Tibial nerve (tissue), 4 donors: ENCODE results near the gene CUTC. TPM values are rescaled to one million over a fixed set of nuclear protein-coding genes. Genes with fewer than 3 reads are reported as not detected.
A peak's percentile ranks its signal among the peaks of the same experiment; 100 is the strongest.

ENCODE experiments used
- DNase-seq, 2 donors: peaks; one replicate each; pipeline ENCODE4 v3.0.0-alpha.2; 2019; ENCODE audit warnings: low spot score in 2 of 2
- H3K27ac ChIP-seq, 4 donors: fragments of 200-600 bp; sonication (generic) in 3 of 4; one replicate each; pipeline ENCODE4 v1.5.1; 2017 to 2019; ENCODE audit warnings: mild to moderate bottlenecking in 1 of 4
- H3K27me3 ChIP-seq, 2 donors: fragments of 200-600 bp; sonication (generic) in 1 of 2; one replicate each; pipeline versions ENCODE4 v1.5.1 to v1.6.0; 2017 to 2019
- H3K36me3 ChIP-seq, 3 donors: fragments of 200-600 bp; sonication (generic); one replicate each; pipeline ENCODE4 v1.5.1; 2018 to 2019
- H3K4me1 ChIP-seq, 4 donors: fragments of 200-600 bp; sonication (generic) in 3 of 4; one replicate each; pipeline ENCODE4 v1.5.1; 2017 to 2019
- H3K4me3 ChIP-seq, 4 donors: fragments of 200-600 bp; sonication (generic) in 3 of 4; one replicate each; pipeline ENCODE4 v1.5.1; 2017 to 2019; ENCODE audit warnings: mild to moderate bottlenecking in 1 of 4, moderate library complexity in 1 of 4
- H3K9me3 ChIP-seq, 4 donors: fragments of 200-600 bp; sonication (generic) in 3 of 4; one replicate each; pipeline ENCODE4 v1.5.1; 2017 to 2019
- EP300 ChIP-seq, 2 donors: sonication (generic); formaldehyde crosslinking; IDR thresholded peaks; one replicate each; pipeline ENCODE4 v1.6.1; 2017; ENCODE audit warnings: antibody characterized with exemption in 2 of 2, mild to moderate bottlenecking in 1 of 2
- POLR2A ChIP-seq, 2 donors: fragments of 450-650 bp; IDR thresholded peaks; one replicate each; pipeline ENCODE4 v1.6.1; 2017; ENCODE audit warnings: antibody characterized with exemption in 2 of 2, mild to moderate bottlenecking in 2 of 2, moderate library complexity in 2 of 2
- WGBS, 2 donors: methylation state at CpG; one replicate each; pipeline ENCODE4 v1.1.5; 2018; 5-methylcytosine and 5-hydroxymethylcytosine counted together
- total RNA-seq, 4 donors: library from RNA; depleted of rRNA; stranded (reverse); fragments of >200 nt; gene quantifications; one replicate each; pipeline ENCODE4 v1.1.0, GENCODE V29; 2016
- TF ChIP-seq, protein P1 (sequence below), 5 experiments: fragments of 200-600 bp in 3 of 5; fragments of 450-650 bp in 2 of 5; sonication (generic) in 3 of 5; IDR thresholded peaks; one replicate each; pipeline ENCODE4 v1.5.1; 2016 to 2019; ENCODE audit warnings: antibody characterized with exemption in 5 of 5, mild to moderate bottlenecking in 3 of 5, moderate library complexity in 2 of 5

The CUTC gene, protein sequence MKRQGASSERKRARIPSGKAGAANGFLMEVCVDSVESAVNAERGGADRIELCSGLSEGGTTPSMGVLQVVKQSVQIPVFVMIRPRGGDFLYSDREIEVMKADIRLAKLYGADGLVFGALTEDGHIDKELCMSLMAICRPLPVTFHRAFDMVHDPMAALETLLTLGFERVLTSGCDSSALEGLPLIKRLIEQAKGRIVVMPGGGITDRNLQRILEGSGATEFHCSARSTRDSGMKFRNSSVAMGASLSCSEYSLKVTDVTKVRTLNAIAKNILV
- total RNA-seq: 10 to 100 TPM; 21.9 to 55.7 (median 40.1) TPM

DNA sequence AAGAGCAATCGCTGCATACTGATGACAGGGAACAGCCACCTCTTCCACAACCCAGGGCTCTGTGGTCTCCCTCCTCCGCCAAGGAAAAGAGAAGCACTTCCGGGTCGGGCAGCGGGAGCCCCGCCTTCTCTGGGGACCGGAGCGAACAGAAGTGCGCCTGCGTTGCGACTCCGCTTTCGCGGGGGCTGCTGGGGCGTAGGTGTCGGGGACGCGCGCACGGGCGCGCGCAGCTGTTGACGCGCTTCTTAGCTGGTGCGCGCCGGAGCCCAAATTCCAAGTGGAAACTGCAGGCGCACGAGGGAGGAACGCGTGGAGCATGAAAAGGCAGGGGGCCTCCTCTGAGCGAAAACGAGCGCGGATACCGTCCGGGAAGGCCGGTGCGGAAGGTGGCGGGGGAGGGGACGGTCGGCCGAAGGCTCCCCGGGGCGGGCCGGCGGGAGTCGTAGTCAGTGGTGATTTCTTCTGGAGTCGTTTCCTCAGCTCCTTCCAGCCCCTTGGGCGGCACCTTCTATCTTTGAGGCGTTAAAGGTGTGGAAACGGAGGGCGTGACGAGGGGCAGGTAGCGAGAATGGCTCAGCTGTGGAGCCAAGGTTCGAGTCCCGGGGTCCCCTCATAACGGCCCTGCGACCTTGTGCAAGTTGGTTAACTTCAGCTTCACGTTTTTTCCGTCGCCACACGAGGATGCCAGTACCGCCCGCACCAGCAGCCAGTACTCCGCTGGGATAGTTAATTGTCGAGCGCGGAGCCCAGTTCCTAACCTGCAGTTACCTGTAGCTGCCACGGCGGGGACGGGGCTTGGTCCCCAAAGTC is at the start of gene CUTC, which contains the start of gene COX15:
Gene CUTC, plus strand, starts transcription at position 202 of the 810 bp plus-strand sequence. Its CDS starts 115 bp downstream, at position 317.
Gene COX15, minus strand, starts transcription at position 95 of the 810 bp plus-strand sequence. Its CDS starts 78 bp downstream, at position 17.
- Histone ChIP-seq H3K27ac (peak within 1 kb of the TSS; percentile 76 to 95 (median 94)), H3K4me1 (peaks cover 0 to 36% (median 20%) of the 10 kb centered on the region in 4 donors), H3K9me3 (no peaks in the 10 kb centered on the region), H3K36me3 (peaks cover 0 to 38% (median 0%) of the 10 kb centered on the region in 3 donors), H3K4me3 (peak within 1 kb of the TSS; percentile 50 to 99 (median 88)), H3K27me3 (no peaks in the 10 kb centered on the region)
- peak; percentile 89 to 92 for DNase-seq
- TF ChIP-seq EP300 (IDR thresholded peaks at IDR 0.05) (peak; percentile 71 to 94), POLR2A (IDR thresholded peaks at IDR 0.05) (peak; percentile 72 to 81)
- TF ChIP-seq, protein P1, sequence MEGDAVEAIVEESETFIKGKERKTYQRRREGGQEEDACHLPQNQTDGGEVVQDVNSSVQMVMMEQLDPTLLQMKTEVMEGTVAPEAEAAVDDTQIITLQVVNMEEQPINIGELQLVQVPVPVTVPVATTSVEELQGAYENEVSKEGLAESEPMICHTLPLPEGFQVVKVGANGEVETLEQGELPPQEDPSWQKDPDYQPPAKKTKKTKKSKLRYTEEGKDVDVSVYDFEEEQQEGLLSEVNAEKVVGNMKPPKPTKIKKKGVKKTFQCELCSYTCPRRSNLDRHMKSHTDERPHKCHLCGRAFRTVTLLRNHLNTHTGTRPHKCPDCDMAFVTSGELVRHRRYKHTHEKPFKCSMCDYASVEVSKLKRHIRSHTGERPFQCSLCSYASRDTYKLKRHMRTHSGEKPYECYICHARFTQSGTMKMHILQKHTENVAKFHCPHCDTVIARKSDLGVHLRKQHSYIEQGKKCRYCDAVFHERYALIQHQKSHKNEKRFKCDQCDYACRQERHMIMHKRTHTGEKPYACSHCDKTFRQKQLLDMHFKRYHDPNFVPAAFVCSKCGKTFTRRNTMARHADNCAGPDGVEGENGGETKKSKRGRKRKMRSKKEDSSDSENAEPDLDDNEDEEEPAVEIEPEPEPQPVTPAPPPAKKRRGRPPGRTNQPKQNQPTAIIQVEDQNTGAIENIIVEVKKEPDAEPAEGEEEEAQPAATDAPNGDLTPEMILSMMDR (IDR thresholded peaks at IDR 0.05): peak in 2 of 5 experiments; percentile 19 to 31
- 0% methylated on average over 62 to 69 of the region's 73 CpGs for WGBS, 2 donors

DNA sequence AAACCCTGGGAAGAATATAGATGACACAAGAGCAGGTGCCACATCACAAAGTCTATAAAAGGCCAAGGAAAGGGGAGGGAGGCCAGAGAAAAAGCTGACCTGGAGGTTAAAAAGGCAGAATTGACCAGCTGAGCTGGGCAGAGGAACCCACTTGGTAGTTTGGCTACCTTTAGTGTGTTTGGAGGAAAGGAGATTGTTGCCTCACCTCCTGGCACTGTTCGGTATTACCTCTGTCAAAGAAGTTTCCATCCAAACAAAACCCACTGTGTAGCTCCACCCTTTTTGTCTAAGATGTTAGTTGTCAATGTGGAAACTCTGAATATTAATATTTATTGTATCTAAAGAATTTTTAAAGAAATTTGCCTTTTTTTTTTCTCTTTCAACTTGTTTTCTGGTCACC is 49.3 kb upstream of the CUTC start:
- TF ChIP-seq POLR2A (IDR thresholded peaks at IDR 0.05) (no peak), EP300 (IDR thresholded peaks at IDR 0.05) (no peak)
- TF ChIP-seq, protein P1 (IDR thresholded peaks at IDR 0.05): no peak
- Histone ChIP-seq H3K27ac (no peak overlapping the region), H3K4me1 (no peaks in the 10 kb centered on the region), H3K27me3 (no peaks in the 10 kb centered on the region), H3K9me3 (no peaks in the 10 kb centered on the region), H3K4me3 (no peak overlapping the region), H3K36me3 (peaks cover 0 to 42% (median 5%) of the 10 kb centered on the region in 3 donors)
- DNase-seq: no peak
- 79 to 87% methylated on average over 1 of the region's 1 CpG for WGBS, 2 donors

DNA sequence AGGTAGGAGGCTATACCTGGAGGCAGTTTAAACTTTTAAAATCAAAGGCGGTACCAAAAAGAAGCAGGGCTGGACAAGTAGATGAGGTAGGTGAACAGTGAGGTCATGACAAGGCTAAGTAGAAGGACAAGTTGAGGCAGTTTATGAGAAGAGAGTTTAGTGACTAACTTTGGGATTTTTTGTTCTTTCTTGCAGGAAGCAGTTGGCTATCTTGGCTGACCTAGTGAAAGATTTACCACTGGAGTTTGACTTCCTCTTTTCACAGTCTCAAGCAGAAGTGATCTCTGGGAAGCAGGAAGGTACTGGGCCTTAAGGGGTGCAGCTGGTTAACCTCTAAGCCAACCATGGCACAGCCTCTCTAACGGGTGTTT is 46.5 kb upstream of the CUTC start:
- no peak overlapping the region for H3K27ac ChIP-seq
- peaks cover 0 to 26% (median 5%) of the 10 kb centered on the region in 3 donors for H3K36me3 ChIP-seq
- WGBS, 2 donors: 74 to 76% methylated on average over 2 of the region's 2 CpGs
- no peaks in the 10 kb centered on the region for H3K4me1 ChIP-seq
- H3K27me3 ChIP-seq: no peaks in the 10 kb centered on the region
- TF ChIP-seq, protein P1 (IDR thresholded peaks at IDR 0.05): no peak
- no peak for TF ChIP-seq POLR2A (IDR thresholded peaks at IDR 0.05)
- no peak for TF ChIP-seq EP300 (IDR thresholded peaks at IDR 0.05)
- no peak overlapping the region for H3K4me3 ChIP-seq
- no peak for DNase-seq
- H3K9me3 ChIP-seq: no peaks in the 10 kb centered on the region

DNA sequence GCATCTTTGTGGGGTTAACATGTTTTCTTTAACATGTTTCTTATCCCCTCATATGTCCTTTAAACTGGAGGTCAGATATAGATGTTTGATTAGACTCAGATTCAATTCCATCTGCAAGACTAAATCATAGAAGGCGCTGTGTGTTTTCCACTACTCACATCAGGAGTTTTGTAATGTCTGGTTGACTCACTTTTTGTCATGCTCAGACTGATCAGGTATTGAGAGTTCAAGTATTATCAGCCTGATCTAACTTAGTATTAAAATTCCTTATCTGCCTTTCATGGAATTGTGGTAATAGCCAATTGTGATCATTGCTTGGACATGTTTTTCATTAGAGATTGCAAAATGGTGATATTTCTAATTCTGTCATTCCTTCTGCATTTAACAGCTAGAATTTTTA is 42.6 kb upstream of the CUTC start:
- DNase-seq: no peak
- TF ChIP-seq POLR2A (IDR thresholded peaks at IDR 0.05) (no peak), EP300 (IDR thresholded peaks at IDR 0.05) (no peak)
- TF ChIP-seq, protein P1 (IDR thresholded peaks at IDR 0.05): no peak
- 93 to 100% methylated on average over 1 of the region's 1 CpG for WGBS, 2 donors
- no peak overlapping the region for H3K27ac ChIP-seq
- H3K9me3 ChIP-seq: no peaks in the 10 kb centered on the region
- H3K4me3 ChIP-seq: no peak overlapping the region
- no peaks in the 10 kb centered on the region for H3K27me3 ChIP-seq
- H3K4me1 ChIP-seq: no peaks in the 10 kb centered on the region
- H3K36me3 ChIP-seq: peaks cover 0 to 27% (median 9%) of the 10 kb centered on the region in 3 donors
